B cell (primary cell): ENCODE measurements around the gene RERE. TPM values are rescaled to one million over a fixed set of nuclear protein-coding genes. Genes with fewer than 3 reads are reported as not detected.

ENCODE experiments used
- ATAC-seq: fragments of 200-7000 bp; cut with Tn5 transposase; one replicate; pipeline ENCODE4 v1.10.0; 2021; ENCODE audit warnings: low read depth, mild to moderate bottlenecking, moderate number of reproducible peaks, moderate library complexity
- CTCF ChIA-PET: fragments of 350-600 bp; sonication (Branson Sonifier 250); formaldehyde crosslinking; loops from one replicate; lab custom pipeline; 2021; ENCODE audit warnings: antibody characterized with exemption, inconsistent platforms; lab: Charles Lee
- POLR2A ChIA-PET: fragments of 350-600 bp; sonication (Branson Sonifier 250); formaldehyde crosslinking; loops from one replicate; lab custom pipeline; 2021; ENCODE audit warnings: antibody characterized with exemption; lab: Charles Lee
- DNase-seq: peaks from one replicate; pipeline ENCODE4 v3.0.0; 2013
- H2AFZ ChIP-seq: 2 replicates; pipeline ENCODE4 v1.6.1; 2012; ENCODE audit warnings: mild to moderate bottlenecking, low read depth, low read length; ENCODE audit not compliant: insufficient read depth, poor library complexity, severe bottlenecking
- H3K27ac ChIP-seq, 2 donors: 1 replicate in 1 of 2; 2 replicates in 1 of 2; pipeline ENCODE4 v1.5.1; 2012 to 2013; ENCODE audit warnings: low read length in 2 of 2, mild to moderate bottlenecking in 2 of 2, moderate library complexity in 1 of 2
- H3K27me3 ChIP-seq, 4 experiments: fragments of 200-600 bp in 1 of 4; sonication (generic) in 1 of 4; replicated peaks in 1 of 4; 1 replicate in 2 of 4; 2 replicates in 2 of 4; pipeline versions ENCODE4 v1.6.1 to v1.7.0; 2013 to 2016; ENCODE audit warnings: low read length in 3 of 4, mild to moderate bottlenecking in 2 of 4, mixed read lengths in 1 of 4, moderate library complexity in 1 of 4; ENCODE audit not compliant: insufficient read depth in 4 of 4, control insufficient read depth in 3 of 4; ENCODE audit errors: control extremely low read depth in 1 of 4
- H3K36me3 ChIP-seq, 2 experiments: replicated peaks in 1 of 2; 1 replicate in 1 of 2; 2 replicates in 1 of 2; pipeline versions ENCODE4 v1.6.1 to v1.7.1; 2013; ENCODE audit warnings: low read length in 1 of 2; ENCODE audit not compliant: insufficient read depth in 2 of 2, control insufficient read depth in 1 of 2; ENCODE audit errors: control extremely low read depth in 1 of 2, extremely low read depth in 1 of 2
- H3K4me1 ChIP-seq, 2 donors: fragments of 200-600 bp in 1 of 2; sonication (generic) in 1 of 2; 1 replicate in 1 of 2; 2 replicates in 1 of 2; pipeline versions ENCODE4 v1.5.1 to v1.6.1; 2013 to 2017; ENCODE audit warnings: low read length in 2 of 2; ENCODE audit not compliant: control insufficient read depth in 2 of 2, insufficient read depth in 2 of 2
- H3K4me2 ChIP-seq: replicated peaks from 2 replicates; pipeline ENCODE3; 2012; ENCODE audit warnings: mild to moderate bottlenecking, low read depth, low read length; ENCODE audit not compliant: poor library complexity, severe bottlenecking
- H3K4me3 ChIP-seq, 5 experiments: fragments of 200-600 bp in 1 of 5; sonication (generic) in 1 of 5; 1 replicate in 3 of 5; 2 replicates in 2 of 5; pipeline versions ENCODE4 v1.5.1 to v1.7.0; 2011 to 2016; ENCODE audit warnings: low read length in 4 of 5, mild to moderate bottlenecking in 4 of 5, low read depth in 2 of 5, control low read depth in 1 of 5, moderate library complexity in 1 of 5; ENCODE audit not compliant: insufficient read depth in 1 of 5; ENCODE audit errors: control extremely low read depth in 1 of 5, extremely low read depth in 1 of 5
- H3K79me2 ChIP-seq: fragments of 200-600 bp; sonication (generic); one replicate; pipeline ENCODE4 v1.6.0; 2016; ENCODE audit warnings: low read length; ENCODE audit not compliant: control insufficient read depth, insufficient read depth
- H3K9ac ChIP-seq: fragments of 200-600 bp; sonication (generic); 2 replicates; pipeline ENCODE4 v1.6.1; 2017; ENCODE audit warnings: mild to moderate bottlenecking, low read length, moderate library complexity
- H3K9me3 ChIP-seq, 3 donors: one replicate each; pipeline versions ENCODE4 v1.6.1 to v1.7.1; 2013; ENCODE audit warnings: low read length in 2 of 3; ENCODE audit not compliant: control insufficient read depth in 2 of 3, insufficient read depth in 1 of 3; ENCODE audit errors: control extremely low read depth in 1 of 3
- H4K20me1 ChIP-seq: 2 replicates; pipeline ENCODE4 v1.6.0; 2012; ENCODE audit warnings: mild to moderate bottlenecking, low read length; ENCODE audit not compliant: insufficient read depth, control insufficient read depth, poor library complexity, severe bottlenecking
- H3K27ac Mint-ChIP-seq: one replicate; pipeline ENCODE4 v1.8.0; 2021; ENCODE audit warnings: mixed read lengths
- H3K27me3 Mint-ChIP-seq: one replicate; pipeline ENCODE4 v1.8.0; 2021; ENCODE audit warnings: mixed read lengths
- H3K4me1 Mint-ChIP-seq: one replicate; pipeline ENCODE4 v1.8.0; 2021; ENCODE audit warnings: mixed read lengths
- H3K4me3 Mint-ChIP-seq: one replicate; pipeline ENCODE4 v1.8.0; 2021; ENCODE audit warnings: mixed read lengths
- H3K9me3 Mint-ChIP-seq: one replicate; pipeline ENCODE4 v1.8.0; 2022; ENCODE audit warnings: mixed read lengths; ENCODE audit not compliant: insufficient read depth
- CTCF ChIP-seq: fragments of 200-600 bp; IDR thresholded peaks from one replicate; pipeline ENCODE4 v1.8.0; 2022; ENCODE audit warnings: antibody characterized with exemption, mild to moderate bottlenecking
- EZH2 ChIP-seq: IDR thresholded peaks from 2 replicates; pipeline ENCODE4 v1.6.1; 2012; ENCODE audit warnings: borderline replicate concordance, low read depth, mild to moderate bottlenecking, moderate library complexity, low read length; ENCODE audit not compliant: insufficient read depth, poor library complexity, severe bottlenecking
- WGBS: methylation state at CpG from one replicate; pipeline ENCODE4 v1.1.5; 2013; ENCODE audit warnings: missing lambda C conversion rate; ENCODE audit not compliant: insufficient coverage; 5-methylcytosine and 5-hydroxymethylcytosine counted together
- intact Hi-C: fragments of 100-400 bp; cut with micrococcal nuclease; formaldehyde crosslinking; loops from one replicate; pipeline ENCODE4 v1.10.0; 2022
- polyA plus RNA-seq: library from polyadenylated mRNA; depleted of rRNA; stranded (reverse); fragments of >200 nt; gene quantifications from 2 replicates; pipeline ENCODE4 v1.2.3, GENCODE V29; 2012
- total RNA-seq, 2 donors: library from RNA; stranded (reverse); fragments of 120-200 nt in 1 of 2; gene quantifications; 1 replicate in 1 of 2; 2 replicates in 1 of 2; pipeline versions ENCODE4 v1.2.3 to v1.2.4, GENCODE V29; 2013 to 2022

The RERE gene
- total and polyA plus RNA-seq, 2 donors (not counting 1 experiment from before 2014, with no cell fraction given) = 27.3 to 132 TPM

DNA sequence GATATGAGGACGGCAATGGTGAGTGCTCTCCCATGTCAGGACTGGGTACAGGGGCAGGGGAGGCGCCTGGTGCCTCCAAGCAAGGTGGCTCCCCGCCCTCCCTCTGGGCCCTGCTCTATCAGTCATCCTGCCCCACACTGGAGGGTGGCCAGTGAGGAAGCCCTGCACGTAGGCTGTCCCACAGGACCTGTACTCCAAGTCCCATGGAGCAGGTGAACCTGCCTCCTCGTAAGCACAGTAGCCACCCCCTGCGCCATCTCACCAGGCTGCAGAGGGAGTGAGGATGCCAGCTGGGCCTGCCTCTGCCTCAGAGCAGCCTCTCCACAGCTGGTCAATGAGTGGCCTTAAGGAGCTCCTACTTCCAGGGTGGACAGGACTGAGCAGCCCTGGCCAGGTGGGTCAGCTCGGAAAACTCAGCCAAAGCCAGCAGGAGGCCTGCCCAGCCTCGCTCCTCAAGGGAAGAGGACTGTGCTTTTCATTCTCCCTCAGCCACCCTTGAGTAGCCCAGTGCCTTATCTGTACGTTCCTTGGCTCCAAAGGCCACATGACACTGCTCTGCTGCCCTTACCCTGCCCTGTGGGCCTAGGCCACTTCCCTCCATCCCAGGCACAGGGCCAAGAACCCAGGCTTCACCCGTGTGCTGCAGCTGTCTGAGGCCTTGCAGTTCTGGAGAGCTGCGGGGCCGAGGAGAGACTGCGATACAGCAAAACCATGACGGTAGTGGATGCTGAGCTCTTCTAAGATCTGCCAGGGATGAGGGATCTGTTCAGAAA lies 459.9 kb downstream of the RERE start:
- 92% methylated on average over 13 of the region's 14 CpGs for WGBS
- Mint-ChIP-seq H3K4me1 (no peaks in the 10 kb centered on the region), H3K9me3 (no peaks in the 10 kb centered on the region), H3K4me3 (no peak overlapping the region), H3K27me3 (no peaks in the 10 kb centered on the region), H3K27ac (no peak overlapping the region)
- no peak overlapping the region for H3K4me2 ChIP-seq
- ChIA-PET POLR2A (no interaction called here), CTCF (interaction anchor here (2.3 kb wide), 1 partner anchor 342 kb away, joined by 6 read pairs; no protein-coding TSS in a partner anchor)
- ATAC-seq = no peak
- no peaks in the 10 kb centered on the region for H3K4me1 ChIP-seq
- H2AFZ ChIP-seq = no peak overlapping the region
- peaks cover 69% of the 10 kb centered on the region for H4K20me1 ChIP-seq
- no peak for TF ChIP-seq EZH2
- no peak for TF ChIP-seq CTCF
- H3K36me3 ChIP-seq = peaks cover 4 to 90% of the 10 kb centered on the region in 2 experiments
- H3K79me2 ChIP-seq = peaks cover 7% of the 10 kb centered on the region
- no peaks in the 10 kb centered on the region for H3K27me3 ChIP-seq
- no peak for DNase-seq
- intact Hi-C loops = no loop called here
- H3K27ac ChIP-seq = no peak overlapping the region
- H3K4me3 ChIP-seq = no peak overlapping the region
- no peak overlapping the region for H3K9ac ChIP-seq
- no peaks in the 10 kb centered on the region for H3K9me3 ChIP-seq
